ENCODE results near the gene SLC22A31. TPM values are rescaled to one million over a fixed set of nuclear protein-coding genes. Genes with fewer than 3 reads are reported as not detected.

SLC22A31 gene
- total RNA-seq, 1 experiment from 2014 or later, result 4.5 TPM

GRCh38 chr16:89246903-89247733 is 46.8 kb upstream of the SLC22A31 start:
- no peak for TF ChIP-seq SIN3A (IDR thresholded peaks at IDR 0.05; ENCODE audit: borderline replicate concordance, insufficient read depth, low read depth, low read length)
- TF ChIP-seq, protein P1, sequence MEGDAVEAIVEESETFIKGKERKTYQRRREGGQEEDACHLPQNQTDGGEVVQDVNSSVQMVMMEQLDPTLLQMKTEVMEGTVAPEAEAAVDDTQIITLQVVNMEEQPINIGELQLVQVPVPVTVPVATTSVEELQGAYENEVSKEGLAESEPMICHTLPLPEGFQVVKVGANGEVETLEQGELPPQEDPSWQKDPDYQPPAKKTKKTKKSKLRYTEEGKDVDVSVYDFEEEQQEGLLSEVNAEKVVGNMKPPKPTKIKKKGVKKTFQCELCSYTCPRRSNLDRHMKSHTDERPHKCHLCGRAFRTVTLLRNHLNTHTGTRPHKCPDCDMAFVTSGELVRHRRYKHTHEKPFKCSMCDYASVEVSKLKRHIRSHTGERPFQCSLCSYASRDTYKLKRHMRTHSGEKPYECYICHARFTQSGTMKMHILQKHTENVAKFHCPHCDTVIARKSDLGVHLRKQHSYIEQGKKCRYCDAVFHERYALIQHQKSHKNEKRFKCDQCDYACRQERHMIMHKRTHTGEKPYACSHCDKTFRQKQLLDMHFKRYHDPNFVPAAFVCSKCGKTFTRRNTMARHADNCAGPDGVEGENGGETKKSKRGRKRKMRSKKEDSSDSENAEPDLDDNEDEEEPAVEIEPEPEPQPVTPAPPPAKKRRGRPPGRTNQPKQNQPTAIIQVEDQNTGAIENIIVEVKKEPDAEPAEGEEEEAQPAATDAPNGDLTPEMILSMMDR (IDR thresholded peaks at IDR 0.05), result no peak
- no peak for TF ChIP-seq TCF7L2 (IDR thresholded peaks at IDR 0.05; ENCODE audit: low read depth, low read length)
- no peak for TF ChIP-seq POLR2AphosphoS5 (IDR thresholded peaks at IDR 0.05; ENCODE audit: low read depth, low read length)
- TF ChIP-seq, protein P2, sequence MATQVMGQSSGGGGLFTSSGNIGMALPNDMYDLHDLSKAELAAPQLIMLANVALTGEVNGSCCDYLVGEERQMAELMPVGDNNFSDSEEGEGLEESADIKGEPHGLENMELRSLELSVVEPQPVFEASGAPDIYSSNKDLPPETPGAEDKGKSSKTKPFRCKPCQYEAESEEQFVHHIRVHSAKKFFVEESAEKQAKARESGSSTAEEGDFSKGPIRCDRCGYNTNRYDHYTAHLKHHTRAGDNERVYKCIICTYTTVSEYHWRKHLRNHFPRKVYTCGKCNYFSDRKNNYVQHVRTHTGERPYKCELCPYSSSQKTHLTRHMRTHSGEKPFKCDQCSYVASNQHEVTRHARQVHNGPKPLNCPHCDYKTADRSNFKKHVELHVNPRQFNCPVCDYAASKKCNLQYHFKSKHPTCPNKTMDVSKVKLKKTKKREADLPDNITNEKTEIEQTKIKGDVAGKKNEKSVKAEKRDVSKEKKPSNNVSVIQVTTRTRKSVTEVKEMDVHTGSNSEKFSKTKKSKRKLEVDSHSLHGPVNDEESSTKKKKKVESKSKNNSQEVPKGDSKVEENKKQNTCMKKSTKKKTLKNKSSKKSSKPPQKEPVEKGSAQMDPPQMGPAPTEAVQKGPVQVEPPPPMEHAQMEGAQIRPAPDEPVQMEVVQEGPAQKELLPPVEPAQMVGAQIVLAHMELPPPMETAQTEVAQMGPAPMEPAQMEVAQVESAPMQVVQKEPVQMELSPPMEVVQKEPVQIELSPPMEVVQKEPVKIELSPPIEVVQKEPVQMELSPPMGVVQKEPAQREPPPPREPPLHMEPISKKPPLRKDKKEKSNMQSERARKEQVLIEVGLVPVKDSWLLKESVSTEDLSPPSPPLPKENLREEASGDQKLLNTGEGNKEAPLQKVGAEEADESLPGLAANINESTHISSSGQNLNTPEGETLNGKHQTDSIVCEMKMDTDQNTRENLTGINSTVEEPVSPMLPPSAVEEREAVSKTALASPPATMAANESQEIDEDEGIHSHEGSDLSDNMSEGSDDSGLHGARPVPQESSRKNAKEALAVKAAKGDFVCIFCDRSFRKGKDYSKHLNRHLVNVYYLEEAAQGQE (IDR thresholded peaks at IDR 0.05; ENCODE audit: insufficient read depth in 1 of 2, low read depth in 2 of 2, low read length in 1 of 2), result no peak
- Histone ChIP-seq H3K4me1 (ENCODE audit: control insufficient read depth, insufficient read depth, low read length) (no peaks in the 10 kb centered on the region), H3K9me3 (ENCODE audit: control insufficient read depth, insufficient read depth, low read depth, low read length) (no peaks in the 10 kb centered on the region; the same call in 1 of the 2 replicates), H3K36me3 (ENCODE audit: control insufficient read depth, insufficient read depth, low read length) (no peaks in the 10 kb centered on the region), H3K27ac (ENCODE audit: low read length) (peak overlapping the region; percentile 59), H3K27me3 (ENCODE audit: control insufficient read depth, insufficient read depth, low read length) (no peaks in the 10 kb centered on the region), H3K4me3 (ENCODE audit: low read depth in 2 of 2, low read length in 2 of 2) (peak overlapping the region; percentile 48 to 51)
- no TSS peak for BruUV-seq (replicated peaks)
- ChIA-PET CTCF (no interaction called here), POLR2A (interaction anchor here (0.6 to 0.7 kb wide), 2 partner anchors 154 to 162 kb away, joined by 3 to 4 read pairs; partner anchors contain the start of gene ACSF3)
- in situ Hi-C loops (cut with HindIII; ENCODE audit: low pct_unique_long_range_greater_than_20kb, low sequenced_read_pairs) (no loop called here), intact Hi-C loops (cut with micrococcal nuclease; ENCODE audit: unreplicated experiment) (no loop called here)
- ATAC-seq, result peak; percentile 93
- no peak for DNase-seq (ENCODE audit: low read depth, low spot score)

- Histone ChIP-seq H3K27ac (ENCODE audit: low read length) (peak overlapping the region; percentile 59), H3K36me3 (ENCODE audit: control insufficient read depth, insufficient read depth, low read length) (peaks cover 3% of the 10 kb centered on the region; the same call in 1 of the 2 replicates), H3K4me3 (ENCODE audit: low read depth in 2 of 2, low read length in 2 of 2) (peak overlapping the region; percentile 48 to 51), H3K9me3 (ENCODE audit: control insufficient read depth, insufficient read depth, low read depth, low read length) (no peaks in the 10 kb centered on the region; the same call in 1 of the 2 replicates), H3K4me1 (ENCODE audit: control insufficient read depth, insufficient read depth, low read length) (no peaks in the 10 kb centered on the region), H3K27me3 (ENCODE audit: control insufficient read depth, insufficient read depth, low read length) (no peaks in the 10 kb centered on the region)
- DNase-seq (ENCODE audit: low read depth, low spot score), result no peak
- ChIA-PET POLR2A (no interaction called here), CTCF (no interaction called here)
- no peak for ATAC-seq
- TF ChIP-seq, protein P2 (IDR thresholded peaks at IDR 0.05; ENCODE audit: insufficient read depth in 1 of 2, low read depth in 2 of 2, low read length in 1 of 2), result no peak
- TF ChIP-seq TCF7L2 (IDR thresholded peaks at IDR 0.05; ENCODE audit: low read depth, low read length), result no peak
- no peak for TF ChIP-seq SIN3A (IDR thresholded peaks at IDR 0.05; ENCODE audit: borderline replicate concordance, insufficient read depth, low read depth, low read length)
- TF ChIP-seq, protein P1 (IDR thresholded peaks at IDR 0.05), result no peak
- TF ChIP-seq POLR2AphosphoS5 (IDR thresholded peaks at IDR 0.05; ENCODE audit: low read depth, low read length), result no peak
- intact Hi-C loops (cut with micrococcal nuclease; ENCODE audit: unreplicated experiment) (no loop called here), in situ Hi-C loops (cut with HindIII; ENCODE audit: low pct_unique_long_range_greater_than_20kb, low sequenced_read_pairs) (no loop called here)
- BruUV-seq (replicated peaks), result no TSS peak
These were observed 46.1 kb upstream of the SLC22A31 start for GRCh38 chr16:89246383-89246902.
